HEK293 (cell line): ENCODE measurements around the gene CAPN10.

Source experiments
- CTCF ChIA-PET: fragments of 350-600 bp; formaldehyde crosslinking; extraction: SDS; loops from one replicate; lab custom pipeline; 2021; ENCODE audit warnings: antibody characterized with exemption; lab: Yijun Ruan, JAX
- POLR2A ChIA-PET: fragments of 300-600 bp; formaldehyde crosslinking; extraction: SDS; loops from one replicate; lab custom pipeline; 2020; ENCODE audit warnings: antibody characterized with exemption, inconsistent platforms; lab: Yijun Ruan, JAX
- H3K27ac ChIP-seq: fragments of 200-500 bp; sonication (Bioruptor generic); 2 replicates; pipeline ENCODE4 v1.5.1; 2014; ENCODE audit warnings: low read depth, low read length, control low read depth, inconsistent platforms; ENCODE audit errors: extremely low read depth
- H3K36me3 ChIP-seq, 2 experiments: fragments of 200-500 bp in 1 of 2; sonication (Bioruptor generic) in 1 of 2; 1 replicate in 1 of 2; 2 replicates in 1 of 2; pipeline ENCODE4 v1.5.1; 2014 to 2017; ENCODE audit warnings: inconsistent platforms in 2 of 2, low read length in 2 of 2; ENCODE audit not compliant: control insufficient read depth in 2 of 2, insufficient read depth in 1 of 2
- H3K4me1 ChIP-seq: fragments of 200-500 bp; sonication (Bioruptor generic); 2 replicates; pipeline ENCODE4 v1.5.1; 2014; ENCODE audit warnings: mild to moderate bottlenecking, low read length, inconsistent platforms; ENCODE audit not compliant: control insufficient read depth, insufficient read depth
- H3K4me3 ChIP-seq: 2 replicates; pipeline ENCODE4 v1.5.1; 2011; ENCODE audit warnings: low read depth, mild to moderate bottlenecking, control low read depth, low read length, moderate library complexity
- H3K9me3 ChIP-seq: fragments of 200-500 bp; sonication (Bioruptor generic); 2 replicates; pipeline ENCODE4 v1.5.1; 2014; ENCODE audit warnings: low read depth, low read length, inconsistent platforms; ENCODE audit not compliant: control insufficient read depth, insufficient read depth
- ELK4 ChIP-seq: IDR thresholded peaks from 2 replicates; pipeline ENCODE4 v1.6.1; 2011; ENCODE audit warnings: mild to moderate bottlenecking, low read depth, low read length, borderline replicate concordance
- FEZF1 ChIP-seq: fragments of 450-650 bp; formaldehyde crosslinking; IDR thresholded peaks from 2 replicates; pipeline ENCODE4 v1.5.1; 2016; ENCODE audit warnings: missing biosample characterization, missing genetic modification characterization
- GLIS2 ChIP-seq: fragments of 450-650 bp; formaldehyde crosslinking; IDR thresholded peaks from 2 replicates; pipeline ENCODE4 v1.5.1; 2016; ENCODE audit warnings: missing biosample characterization, missing genetic modification characterization
- KLF10 ChIP-seq: fragments of 450-650 bp; IDR thresholded peaks from 2 replicates; pipeline ENCODE4 v1.5.1; 2018; ENCODE audit warnings: missing biosample characterization, mild to moderate bottlenecking, missing genetic modification characterization
- KLF16 ChIP-seq: fragments of 450-650 bp; formaldehyde crosslinking; IDR thresholded peaks from 2 replicates; pipeline ENCODE4 v1.5.1; 2017; ENCODE audit warnings: missing biosample characterization, missing genetic modification characterization
- ZBTB21 ChIP-seq: fragments of 450-650 bp; formaldehyde crosslinking; IDR thresholded peaks from 2 replicates; pipeline ENCODE4 v1.5.1; 2017; ENCODE audit warnings: missing biosample characterization, missing genetic modification characterization
- ZBTB26 ChIP-seq: fragments of 450-650 bp; formaldehyde crosslinking; optimal IDR thresholded peaks from 2 replicates; pipeline ENCODE3; 2016; ENCODE audit warnings: missing biosample characterization, mild to moderate bottlenecking, missing genetic modification characterization
- ZNF10 ChIP-seq: fragments of 450-650 bp; formaldehyde crosslinking; IDR thresholded peaks from 2 replicates; pipeline ENCODE4 v1.5.1; 2017; ENCODE audit warnings: missing biosample characterization, missing genetic modification characterization
- ZNF155 ChIP-seq: fragments of 450-650 bp; formaldehyde crosslinking; IDR thresholded peaks from 2 replicates; pipeline ENCODE4 v1.5.1; 2016; ENCODE audit warnings: missing biosample characterization, missing genetic modification characterization
- ZNF16 ChIP-seq: fragments of 450-650 bp; formaldehyde crosslinking; IDR thresholded peaks from 2 replicates; pipeline ENCODE4 v1.5.1; 2016; ENCODE audit warnings: low read depth, missing biosample characterization, missing genetic modification characterization
- ZNF211 ChIP-seq: fragments of 450-650 bp; formaldehyde crosslinking; IDR thresholded peaks from 2 replicates; pipeline ENCODE4 v1.5.1; 2016; ENCODE audit warnings: low read depth, missing biosample characterization, missing genetic modification characterization
- ZNF221 ChIP-seq: fragments of 450-650 bp; formaldehyde crosslinking; IDR thresholded peaks from 2 replicates; pipeline ENCODE4 v1.5.1; 2017; ENCODE audit warnings: missing biosample characterization, missing genetic modification characterization, borderline replicate concordance
- ZNF416 ChIP-seq: fragments of 450-650 bp; formaldehyde crosslinking; IDR thresholded peaks from 2 replicates; pipeline ENCODE4 v1.5.1; 2016; ENCODE audit warnings: missing biosample characterization, missing genetic modification characterization
- ZNF514 ChIP-seq: fragments of 450-650 bp; formaldehyde crosslinking; IDR thresholded peaks from 2 replicates; pipeline ENCODE4 v1.5.1; 2016; ENCODE audit warnings: missing biosample characterization, missing genetic modification characterization
- ZNF555 ChIP-seq: fragments of 450-650 bp; formaldehyde crosslinking; conservative IDR thresholded peaks from 2 replicates; pipeline ENCODE4 v1.5.1; 2017; ENCODE audit warnings: missing biosample characterization, mild to moderate bottlenecking, missing genetic modification characterization, inconsistent platforms
- ZNF585B ChIP-seq: fragments of 450-650 bp; formaldehyde crosslinking; IDR thresholded peaks from 2 replicates; pipeline ENCODE4 v1.5.1; 2016; ENCODE audit warnings: missing biosample characterization, missing genetic modification characterization
- ZNF658 ChIP-seq: fragments of 450-650 bp; formaldehyde crosslinking; IDR thresholded peaks from 2 replicates; pipeline ENCODE4; 2016; ENCODE audit warnings: missing biosample characterization, missing genetic modification characterization
- ZNF670 ChIP-seq: fragments of 450-650 bp; formaldehyde crosslinking; IDR thresholded peaks from 2 replicates; pipeline ENCODE4 v1.5.1; 2016; ENCODE audit warnings: missing biosample characterization, missing genetic modification characterization, low read depth
- ZNF837 ChIP-seq: fragments of 450-650 bp; formaldehyde crosslinking; IDR thresholded peaks from 2 replicates; pipeline ENCODE4 v1.5.1; 2016; ENCODE audit warnings: missing biosample characterization, missing genetic modification characterization
- TF ChIP-seq, protein P1 (sequence below): fragments of 450-650 bp; formaldehyde crosslinking; IDR thresholded peaks from 2 replicates; pipeline ENCODE4 v1.5.1; 2016; ENCODE audit warnings: missing biosample characterization, missing genetic modification characterization

CAPN10 gene

GRCh38 chr2:240614391-240614790 is 27.9 kb downstream of the CAPN10 start (continued):
- no peak for TF ChIP-seq ZNF555
- TF ChIP-seq, protein P1, sequence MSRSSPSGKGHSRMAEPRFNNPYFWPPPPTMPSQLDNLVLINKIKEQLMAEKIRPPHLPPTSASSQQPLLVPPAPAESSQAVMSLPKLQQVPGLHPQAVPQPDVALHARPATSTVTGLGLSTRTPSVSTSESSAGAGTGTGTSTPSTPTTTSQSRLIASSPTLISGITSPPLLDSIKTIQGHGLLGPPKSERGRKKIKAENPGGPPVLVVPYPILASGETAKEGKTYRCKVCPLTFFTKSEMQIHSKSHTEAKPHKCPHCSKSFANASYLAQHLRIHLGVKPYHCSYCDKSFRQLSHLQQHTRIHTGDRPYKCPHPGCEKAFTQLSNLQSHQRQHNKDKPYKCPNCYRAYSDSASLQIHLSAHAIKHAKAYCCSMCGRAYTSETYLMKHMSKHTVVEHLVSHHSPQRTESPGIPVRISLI, result no peak

- Histone ChIP-seq H3K4me3 (no peak overlapping the region), H3K36me3 (no peaks in the 10 kb centered on the region), H3K9me3 (no peaks in the 10 kb centered on the region), H3K27ac (no peak overlapping the region), H3K4me1 (no peaks in the 10 kb centered on the region)
- TF ChIP-seq ZNF221 (tag by site-specific recombination), result no peak
- no peak for TF ChIP-seq ELK4
- TF ChIP-seq FEZF1 (tag by site-specific recombination), result no peak
- no peak for TF ChIP-seq ZNF155 (tag by site-specific recombination)
- TF ChIP-seq GLIS2 (tag by site-specific recombination), result no peak
- TF ChIP-seq ZNF10 (tag by site-specific recombination), result no peak
- no peak for TF ChIP-seq ZBTB21 (tag by site-specific recombination)
- TF ChIP-seq ZBTB26 (tag by site-specific recombination), result no peak
- no peak for TF ChIP-seq ZNF16 (tag by site-specific recombination)
- TF ChIP-seq ZNF416, result no peak
- no peak for TF ChIP-seq ZNF670 (tag by site-specific recombination)
- no peak for TF ChIP-seq ZNF211 (tag by site-specific recombination)
- TF ChIP-seq KLF10 (tag by site-specific recombination), result no peak
- TF ChIP-seq ZNF514, result no peak
- TF ChIP-seq ZNF837 (tag by site-specific recombination), result no peak
- TF ChIP-seq ZNF585B (tag by site-specific recombination), result no peak
- no peak for TF ChIP-seq ZNF658
- CTCF ChIA-PET, result no interaction called here
- POLR2A ChIA-PET, result no interaction called here
These were observed 28.9 kb downstream of the CAPN10 start for GRCh38 chr2:240615396-240615795.

DNA sequence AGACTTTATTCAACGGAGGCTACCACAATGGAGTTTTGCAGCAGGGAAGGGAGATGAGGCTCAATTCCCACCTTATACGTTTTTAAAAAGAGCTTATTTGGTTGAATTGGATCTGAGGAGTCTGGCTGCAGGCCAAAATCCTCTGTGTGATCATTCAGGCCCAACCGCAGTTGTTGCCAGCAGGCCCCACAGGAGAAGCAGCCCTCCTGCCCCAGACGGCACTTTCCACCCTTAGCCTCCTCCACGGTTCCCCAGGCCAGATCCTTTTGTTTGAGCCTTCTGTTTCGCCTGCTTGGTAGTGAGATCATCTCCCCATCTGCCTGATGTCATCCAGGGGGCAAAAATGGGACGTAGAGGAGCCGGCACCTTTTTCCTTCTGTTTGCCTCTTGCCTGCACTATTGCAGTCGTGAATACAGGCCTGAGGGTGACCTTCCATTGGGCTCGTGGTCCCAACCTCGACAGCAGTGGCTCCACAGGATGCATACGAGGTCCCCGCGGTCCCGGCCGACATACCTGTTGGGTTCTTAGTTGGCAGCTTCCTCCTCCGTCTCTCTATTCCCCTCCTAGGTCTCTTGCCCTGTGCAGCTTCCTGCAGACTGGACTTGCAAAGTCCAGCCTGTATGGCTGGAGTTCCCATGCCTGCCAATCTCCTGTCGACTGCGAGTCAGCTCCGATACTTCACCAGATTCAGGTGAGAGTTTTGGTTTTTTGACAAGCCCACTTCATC is 29.4 kb downstream of the CAPN10 start:
- Histone ChIP-seq H3K4me3 (no peak overlapping the region), H3K9me3 (no peaks in the 10 kb centered on the region), H3K27ac (no peak overlapping the region)
- POLR2A ChIA-PET, result no interaction called here
- no peak for TF ChIP-seq KLF16 (tag by site-specific recombination)
- TF ChIP-seq, all 188 proteins: peak for 0
- Histone ChIP-seq H3K4me1 (no peaks in the 10 kb centered on the region), H3K36me3 (no peaks in the 10 kb centered on the region)
- CTCF ChIA-PET, result interaction anchor here (0.7 kb wide), 1 partner anchor 218 kb away, joined by 3 read pairs; no protein-coding TSS in a partner anchor
